OCI-LY3 (cell line): ENCODE results near the gene CCDC6.

Experiments used
- H2AFZ ChIP-seq: fragments of 200-600, 300-600 bp; shearing (Covaris generic); 2 replicates; pipeline ENCODE4 v1.6.0; 2014; ENCODE audit warnings: antibody characterized with exemption, low read depth, low read length
- H3K27ac ChIP-seq: fragments of 200-600, 300-600 bp; sonication (generic); 2 replicates; pipeline ENCODE4 v1.5.1; 2014; ENCODE audit warnings: mild to moderate bottlenecking, low read length, moderate library complexity, mixed read lengths
- H3K27me3 ChIP-seq: fragments of 200-600, 300-600 bp; sonication (generic); 2 replicates; pipeline ENCODE4 v1.6.1; 2014; ENCODE audit warnings: low read depth, low read length, mixed read lengths
- H3K36me3 ChIP-seq: fragments of 200-600, 300-600 bp; sonication (generic); replicated peaks from 2 replicates; pipeline ENCODE3; 2014; ENCODE audit warnings: low read depth, low read length, mixed read lengths
- H3K4me1 ChIP-seq: fragments of 300-600, 200-600 bp; sonication (generic); 2 replicates; pipeline ENCODE4 v1.6.1; 2014; ENCODE audit warnings: low read length, mixed read lengths
- H3K4me2 ChIP-seq: fragments of 200-600, 300-600 bp; sonication (generic); 2 replicates; pipeline ENCODE4 v1.6.1; 2014; ENCODE audit warnings: low read length, mixed read lengths
- H3K4me3 ChIP-seq: fragments of 300-600, 200-600 bp; sonication (generic); 2 replicates; pipeline ENCODE4 v1.5.1; 2014; ENCODE audit warnings: antibody characterized with exemption, mild to moderate bottlenecking, low read length, moderate library complexity
- H3K79me2 ChIP-seq: fragments of 300-600, 200-600 bp; shearing (Covaris generic); 2 replicates; pipeline ENCODE4 v1.6.1; 2014; ENCODE audit warnings: mild to moderate bottlenecking, low read length, mixed read lengths
- H3K9ac ChIP-seq: fragments of 300-600, 200-600 bp; shearing (Covaris generic); 2 replicates; pipeline ENCODE4 v1.6.0; 2014; ENCODE audit warnings: mild to moderate bottlenecking, low read length, moderate library complexity
- H3K9me3 ChIP-seq: fragments of 200-600, 300-600 bp; shearing (Covaris generic); 2 replicates; pipeline ENCODE4 v1.6.1; 2014; ENCODE audit warnings: low read length, mixed read lengths; ENCODE audit not compliant: insufficient read depth
- H4K20me1 ChIP-seq: fragments of 200-600, 300-600 bp; sonication (generic); 2 replicates; pipeline ENCODE4 v1.6.1; 2016; ENCODE audit warnings: low read length, mixed read lengths; ENCODE audit not compliant: insufficient read depth
- EZH2phosphoT487 ChIP-seq: fragments of 200-600 bp; shearing (Covaris generic); IDR thresholded peaks from 2 replicates; pipeline ENCODE4 v1.6.1; 2018; ENCODE audit warnings: antibody characterized with exemption, mixed run types, low read depth
- TF ChIP-seq, protein P1 (sequence below): fragments of 200-600, 300-600 bp; sonication (generic); IDR thresholded peaks from 2 replicates; pipeline ENCODE4 v1.5.1; 2014; ENCODE audit warnings: antibody characterized with exemption, low read length, low read depth

CCDC6 gene

DNA sequence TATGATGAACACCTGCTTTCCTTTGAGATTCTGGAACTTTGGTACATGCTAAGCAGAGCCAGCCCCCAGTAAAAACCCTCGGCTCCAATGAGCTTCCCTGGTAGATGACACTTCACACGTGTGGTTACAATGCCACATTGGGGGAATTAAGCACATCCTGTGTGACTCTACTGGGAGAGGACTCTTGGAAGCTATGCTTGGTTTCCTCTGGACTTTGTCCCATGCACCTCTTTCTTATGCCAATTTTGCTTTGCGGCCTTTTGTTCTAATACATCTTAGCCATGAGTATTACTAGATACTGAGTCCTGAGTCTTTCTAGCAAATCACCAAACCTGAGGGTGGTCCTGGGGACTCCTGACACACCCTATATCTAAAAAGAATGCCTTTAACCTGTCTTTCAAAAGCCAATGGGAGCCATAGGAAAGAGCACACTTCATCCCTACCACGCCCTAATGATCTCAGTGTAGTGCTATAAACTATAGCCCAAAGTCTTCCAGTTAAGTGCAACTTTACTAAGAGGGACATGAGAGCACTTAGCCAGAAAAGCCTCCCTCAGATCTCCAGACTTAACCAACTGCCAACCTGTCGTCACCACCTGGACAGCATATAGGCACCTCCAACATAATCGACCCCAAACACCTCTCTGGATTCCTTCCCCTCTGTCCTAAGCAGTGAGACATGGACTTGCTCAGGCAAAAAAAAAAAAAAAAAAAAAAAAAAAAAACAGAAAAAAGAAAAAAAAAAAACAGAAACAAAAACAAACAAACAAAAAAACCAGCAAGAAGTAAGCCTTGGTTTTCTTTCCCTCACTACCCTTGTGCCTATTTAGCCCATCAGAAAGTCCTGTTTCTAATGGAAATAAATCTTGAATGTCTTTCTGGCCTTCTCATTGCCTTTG, 37.4 kb downstream of the CCDC6 start:
- H3K27me3 ChIP-seq: no peaks in the 10 kb centered on the region
- no peak overlapping the region for H3K27ac ChIP-seq
- no peaks in the 10 kb centered on the region for H3K9me3 ChIP-seq
- H3K9ac ChIP-seq: no peak overlapping the region
- TF ChIP-seq EZH2phosphoT487: no peak
- TF ChIP-seq, protein P1, sequence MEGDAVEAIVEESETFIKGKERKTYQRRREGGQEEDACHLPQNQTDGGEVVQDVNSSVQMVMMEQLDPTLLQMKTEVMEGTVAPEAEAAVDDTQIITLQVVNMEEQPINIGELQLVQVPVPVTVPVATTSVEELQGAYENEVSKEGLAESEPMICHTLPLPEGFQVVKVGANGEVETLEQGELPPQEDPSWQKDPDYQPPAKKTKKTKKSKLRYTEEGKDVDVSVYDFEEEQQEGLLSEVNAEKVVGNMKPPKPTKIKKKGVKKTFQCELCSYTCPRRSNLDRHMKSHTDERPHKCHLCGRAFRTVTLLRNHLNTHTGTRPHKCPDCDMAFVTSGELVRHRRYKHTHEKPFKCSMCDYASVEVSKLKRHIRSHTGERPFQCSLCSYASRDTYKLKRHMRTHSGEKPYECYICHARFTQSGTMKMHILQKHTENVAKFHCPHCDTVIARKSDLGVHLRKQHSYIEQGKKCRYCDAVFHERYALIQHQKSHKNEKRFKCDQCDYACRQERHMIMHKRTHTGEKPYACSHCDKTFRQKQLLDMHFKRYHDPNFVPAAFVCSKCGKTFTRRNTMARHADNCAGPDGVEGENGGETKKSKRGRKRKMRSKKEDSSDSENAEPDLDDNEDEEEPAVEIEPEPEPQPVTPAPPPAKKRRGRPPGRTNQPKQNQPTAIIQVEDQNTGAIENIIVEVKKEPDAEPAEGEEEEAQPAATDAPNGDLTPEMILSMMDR: no peak
- H3K79me2 ChIP-seq: peaks cover 87% of the 10 kb centered on the region
- peaks cover 14% of the 10 kb centered on the region for H3K4me1 ChIP-seq
- no peak overlapping the region for H3K4me2 ChIP-seq
- no peaks in the 10 kb centered on the region for H3K36me3 ChIP-seq
- peaks cover 70% of the 10 kb centered on the region for H4K20me1 ChIP-seq
- no peak overlapping the region for H2AFZ ChIP-seq
- no peak overlapping the region for H3K4me3 ChIP-seq

DNA sequence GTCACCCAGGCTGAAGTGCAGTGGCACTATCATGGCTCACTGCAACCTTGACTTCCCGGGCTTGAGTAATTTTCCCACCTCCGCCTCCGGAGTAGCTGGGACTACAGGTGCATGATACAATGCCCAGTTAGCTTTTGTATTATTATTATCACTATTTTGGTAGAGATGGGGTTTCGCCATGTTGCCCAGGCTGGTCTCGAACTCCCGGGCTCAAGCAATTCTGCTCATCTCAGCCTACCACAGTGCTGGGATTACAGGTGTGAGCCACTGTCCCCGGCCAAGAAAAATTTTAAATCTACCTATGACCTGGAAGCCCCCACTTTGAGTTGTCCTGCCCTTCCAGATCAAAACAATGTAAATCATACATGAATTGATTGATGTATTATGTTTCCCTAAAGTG, 38.8 kb downstream of the CCDC6 start:
- no peak overlapping the region for H2AFZ ChIP-seq
- H4K20me1 ChIP-seq: peaks cover 59% of the 10 kb centered on the region
- peaks cover 2% of the 10 kb centered on the region; the same call in 1 of the 2 replicates for H3K4me1 ChIP-seq
- no peaks in the 10 kb centered on the region for H3K36me3 ChIP-seq
- no peak for TF ChIP-seq EZH2phosphoT487
- TF ChIP-seq, protein P1: no peak
- H3K9ac ChIP-seq: no peak overlapping the region
- H3K27ac ChIP-seq: no peak overlapping the region
- H3K9me3 ChIP-seq: no peaks in the 10 kb centered on the region
- no peak overlapping the region for H3K4me2 ChIP-seq
- H3K79me2 ChIP-seq: peaks cover 82% of the 10 kb centered on the region
- no peak overlapping the region for H3K4me3 ChIP-seq
- H3K27me3 ChIP-seq: no peaks in the 10 kb centered on the region

DNA sequence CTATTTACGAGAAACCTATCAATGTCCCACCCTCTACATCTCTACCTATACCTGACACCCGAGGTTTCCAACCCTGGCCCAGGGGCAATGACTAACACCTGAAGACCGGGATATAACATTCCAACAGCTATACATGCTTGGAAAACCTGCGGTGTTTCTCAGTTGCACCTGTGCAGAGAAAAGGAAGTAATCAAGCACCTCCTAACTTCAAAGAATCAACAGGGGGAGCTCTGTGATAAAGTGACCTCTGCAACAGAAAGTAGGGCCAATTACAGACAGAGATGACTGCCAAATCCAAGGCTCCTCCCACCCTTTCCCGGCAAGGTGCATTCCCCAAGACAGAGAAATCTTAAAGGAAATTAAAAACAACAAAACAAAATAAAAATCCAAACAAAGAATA, 41.3 kb downstream of the CCDC6 start:
- Histone ChIP-seq H3K9ac (no peak overlapping the region), H2AFZ (no peak overlapping the region), H3K79me2 (peaks cover 80% of the 10 kb centered on the region)

More for the DNA sequence above, 41.3 kb downstream of the CCDC6 start:
- H4K20me1 ChIP-seq: peaks cover 43% of the 10 kb centered on the region
- H3K36me3 ChIP-seq: no peaks in the 10 kb centered on the region
- peaks cover 5% of the 10 kb centered on the region for H3K4me1 ChIP-seq
- no peak overlapping the region for H3K27ac ChIP-seq
- H3K9me3 ChIP-seq: no peaks in the 10 kb centered on the region
- no peak overlapping the region for H3K4me3 ChIP-seq
- H3K27me3 ChIP-seq: no peaks in the 10 kb centered on the region
- TF ChIP-seq, protein P1: peak; percentile 62
- no peak for TF ChIP-seq EZH2phosphoT487
- peak overlapping the region; percentile 14; the same call in 1 of the 2 replicates for H3K4me2 ChIP-seq
